Superior temporal gyrus (tissue), 1 donor: ENCODE measurements around the gene UCHL1.
A peak's percentile ranks its signal among the peaks of the same experiment; 100 is the strongest.

ENCODE experiments used
- DNase-seq: peaks from one replicate; pipeline ENCODE4 v3.0.0-alpha.2; 2016; ENCODE audit errors: extremely low spot score

UCHL1 gene

DNA sequence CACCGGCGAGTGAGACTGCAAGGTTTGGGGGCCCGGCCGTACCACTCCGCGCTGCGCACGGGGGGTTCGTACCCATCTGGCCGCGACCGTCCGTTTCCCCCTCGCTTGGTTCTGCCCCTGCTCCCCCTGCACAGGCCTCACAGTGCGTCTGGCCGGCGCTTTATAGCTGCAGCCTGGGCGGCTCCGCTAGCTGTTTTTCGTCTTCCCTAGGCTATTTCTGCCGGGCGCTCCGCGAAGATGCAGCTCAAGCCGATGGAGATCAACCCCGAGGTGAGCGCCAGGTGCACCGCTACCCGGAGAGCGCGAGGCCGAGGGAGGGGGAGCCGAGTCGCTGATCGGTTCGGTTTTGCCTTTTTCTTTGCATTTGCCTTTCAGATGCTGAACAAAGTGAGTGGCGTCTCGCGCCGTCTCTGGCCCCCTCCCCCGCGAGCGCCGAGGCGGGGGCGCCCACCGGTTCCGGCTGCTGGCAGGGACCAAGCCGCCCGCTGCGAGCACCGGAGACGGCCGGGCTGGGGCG is at the start of gene UCHL1:
TSS of gene UCHL1 (plus strand) at position 189 of the 517 bp plus-strand sequence. CDS start at position 238, 49 bp downstream.
- peak; percentile 78 for DNase-seq

DNA sequence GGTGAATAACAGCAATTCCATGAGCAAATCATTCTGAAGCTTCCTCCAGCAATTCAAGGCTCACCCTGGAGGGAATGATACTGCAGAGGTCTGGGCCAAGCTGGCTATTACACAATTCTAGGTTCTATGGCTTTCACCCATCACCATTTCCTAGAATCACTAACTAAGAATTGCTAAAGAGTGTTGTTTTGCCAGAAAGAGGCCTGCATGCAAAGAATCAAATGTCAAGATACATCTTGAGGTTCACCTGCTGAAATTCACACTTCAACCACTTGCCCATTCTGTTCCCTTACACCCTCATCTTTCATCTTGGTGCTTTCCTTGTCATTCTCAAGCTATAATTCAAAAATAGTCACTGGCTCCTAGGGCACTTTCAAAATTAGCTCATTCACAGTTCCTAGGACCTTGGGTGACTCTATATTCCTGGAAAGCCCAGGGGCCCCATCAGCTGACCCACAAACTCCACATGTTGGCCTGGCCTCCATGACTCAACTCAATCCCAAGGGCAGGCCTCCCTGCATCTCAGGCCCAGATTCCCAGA is 49.4 kb upstream of the UCHL1 start:
- no peak for DNase-seq

DNA sequence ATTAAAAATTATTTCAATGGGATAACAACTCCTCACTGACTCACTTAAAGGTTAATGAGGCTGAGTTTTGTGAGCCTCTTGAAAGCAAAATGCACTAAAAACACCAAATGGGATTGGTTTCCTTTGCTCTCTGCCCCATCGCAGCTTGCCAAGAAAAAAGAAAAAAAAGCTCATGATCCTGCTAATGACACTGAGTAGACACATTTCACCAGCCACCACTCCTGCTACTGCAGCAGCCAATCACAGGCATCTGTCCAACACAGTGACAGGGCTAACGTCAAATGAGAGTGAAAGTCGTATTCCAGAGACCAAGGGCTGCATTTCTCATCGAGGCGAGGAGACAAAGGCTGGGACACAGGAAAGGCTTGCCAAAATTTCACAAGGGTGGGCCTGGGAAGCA is 47.5 kb upstream of the UCHL1 start:
- DNase-seq: peak; percentile 54

DNA sequence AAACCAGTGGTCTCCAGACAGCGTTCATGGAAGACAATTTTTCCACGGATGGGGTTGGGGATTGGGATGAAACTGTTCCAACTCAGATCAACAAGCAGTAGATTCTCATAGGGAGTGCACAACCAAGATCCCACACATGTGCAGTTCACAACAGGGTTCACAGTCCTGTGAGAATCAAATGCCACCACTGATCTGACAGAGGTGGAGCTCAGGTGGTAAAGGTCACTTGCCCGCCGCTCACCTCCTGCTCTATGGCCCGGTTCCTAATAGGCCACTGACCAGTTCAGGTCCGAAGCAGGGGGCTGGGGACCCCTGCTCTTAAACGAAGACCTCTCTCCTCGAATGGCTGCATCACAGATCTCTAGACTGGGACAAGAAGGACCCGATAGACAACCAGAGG is 46.8 kb upstream of the UCHL1 start:
- no peak for DNase-seq

DNA sequence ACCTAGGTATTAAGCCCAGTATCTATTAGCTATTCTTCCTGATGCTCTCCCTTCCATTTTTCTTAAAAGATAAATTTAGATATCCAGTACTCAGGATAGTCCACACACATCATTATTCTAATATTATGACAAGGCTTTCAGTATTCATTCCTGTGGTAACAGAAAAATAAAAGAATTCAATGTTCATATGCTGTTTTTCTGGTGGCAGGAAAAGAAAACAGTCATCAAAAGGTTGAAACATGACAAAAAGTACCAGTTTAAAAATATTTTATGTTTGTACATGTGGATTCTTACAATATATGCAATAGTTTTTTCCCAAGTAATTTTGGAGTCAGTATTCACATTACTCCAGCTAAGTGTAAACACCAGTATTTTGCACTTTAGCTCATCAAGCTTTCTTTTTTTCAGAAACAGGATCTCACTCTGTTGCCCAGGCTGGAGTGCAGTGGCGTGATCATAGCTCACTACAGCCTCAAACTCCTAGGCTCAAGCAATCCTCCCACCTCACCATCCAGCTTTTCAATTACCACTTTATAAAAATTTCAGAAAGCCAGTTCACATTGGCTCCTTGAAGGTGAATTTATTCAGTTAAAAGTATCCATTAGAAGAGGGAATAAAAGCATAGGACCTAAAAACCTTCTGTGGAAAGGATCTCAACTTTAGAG is 44.6 kb upstream of the UCHL1 start:
- DNase-seq: no peak

DNA sequence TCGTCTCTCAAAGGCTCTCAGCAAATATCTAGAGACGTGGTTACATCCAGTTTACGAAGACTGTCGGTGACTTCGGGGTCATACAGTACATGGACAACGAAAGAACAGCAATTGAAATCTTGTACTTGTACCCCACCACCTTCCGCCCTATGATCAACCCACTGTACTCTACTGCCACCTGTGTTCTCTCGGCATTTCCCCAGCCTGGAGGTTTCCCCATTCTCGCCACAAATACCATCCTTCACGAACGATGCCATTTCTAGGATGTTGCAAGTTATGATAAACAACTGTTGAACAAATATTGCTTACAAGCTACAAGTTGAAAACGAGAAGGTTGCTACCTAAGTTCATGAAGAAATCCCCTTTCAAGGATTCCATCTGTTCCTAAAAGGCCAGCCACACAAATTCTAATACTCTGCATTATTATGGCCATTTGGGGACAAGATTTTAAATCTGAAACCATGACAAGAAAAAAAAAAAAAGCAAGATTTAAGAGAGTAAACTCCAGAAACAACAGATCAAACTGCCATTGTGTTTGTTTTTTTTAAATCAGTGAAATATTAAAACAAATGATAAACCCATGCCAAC is 44.0 kb upstream of the UCHL1 start:
- DNase-seq: peak; percentile 84

DNA sequence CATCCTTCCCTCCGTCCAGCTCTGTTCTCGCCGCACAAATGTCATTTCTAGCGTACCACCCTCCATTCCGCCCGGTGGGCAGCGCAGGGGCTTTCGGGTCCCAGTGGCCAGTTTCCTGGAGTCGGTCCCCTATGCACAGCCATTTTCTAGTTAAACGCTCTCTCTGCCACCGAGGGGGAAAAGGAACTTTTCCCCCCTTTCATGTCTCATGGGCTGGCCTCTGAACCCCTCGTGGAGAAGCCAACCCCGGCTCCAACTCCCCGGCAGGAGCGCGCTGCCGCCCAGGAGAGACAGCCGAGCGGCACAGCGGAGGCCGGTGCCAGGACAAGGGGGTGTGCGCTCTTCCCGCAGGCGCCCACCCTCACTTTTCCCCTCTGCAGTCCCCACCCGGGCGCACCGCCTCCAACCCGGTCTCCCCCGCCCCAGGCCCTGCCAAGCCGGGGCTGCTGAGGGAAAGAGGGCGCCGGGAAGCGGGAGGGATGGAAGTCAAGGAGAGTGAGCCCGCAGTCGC is 43.0 kb upstream of the UCHL1 start:
- DNase-seq: no peak

DNA sequence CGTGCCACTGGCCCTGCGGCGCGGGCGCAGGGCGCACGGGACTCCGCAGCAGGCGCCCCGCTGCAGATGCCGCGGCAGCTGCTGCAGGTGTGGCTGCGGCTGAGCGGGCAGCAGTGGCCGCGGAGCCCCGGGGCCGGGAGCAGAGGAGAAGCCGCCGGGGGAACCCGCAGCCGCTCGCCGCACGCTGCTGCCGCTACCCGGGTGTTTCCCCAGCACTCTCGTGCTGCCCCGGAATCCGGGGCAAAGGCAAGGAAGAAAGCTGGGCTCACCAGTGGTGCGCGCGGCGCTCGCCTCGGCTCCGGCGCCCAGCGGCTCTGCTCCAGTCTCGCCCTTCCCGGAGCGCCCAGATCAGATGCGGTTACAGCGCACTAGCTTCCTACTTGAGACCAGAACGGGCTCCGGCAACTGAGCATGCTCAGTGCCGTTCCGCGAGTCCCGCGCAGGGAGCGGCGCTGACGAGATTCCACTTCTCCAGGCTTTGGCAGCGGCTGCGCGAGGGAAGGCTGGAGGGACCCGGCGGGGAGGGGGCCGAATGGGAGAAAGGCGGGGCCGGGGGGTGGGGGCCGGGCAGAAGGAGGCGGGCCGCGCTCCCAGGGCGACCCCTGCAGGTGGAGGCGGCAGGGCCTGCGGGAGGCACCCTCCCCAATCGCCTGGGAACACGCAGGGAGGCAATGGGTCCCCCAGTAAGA is 42.4 kb upstream of the UCHL1 start, which contains the start of gene APBB2:
TSS of gene APBB2 (minus strand) at position 407 of the 689 bp plus-strand sequence. CDS start 181,288 bp downstream, outside the sequence.
- DNase-seq: peak; percentile 98

DNA sequence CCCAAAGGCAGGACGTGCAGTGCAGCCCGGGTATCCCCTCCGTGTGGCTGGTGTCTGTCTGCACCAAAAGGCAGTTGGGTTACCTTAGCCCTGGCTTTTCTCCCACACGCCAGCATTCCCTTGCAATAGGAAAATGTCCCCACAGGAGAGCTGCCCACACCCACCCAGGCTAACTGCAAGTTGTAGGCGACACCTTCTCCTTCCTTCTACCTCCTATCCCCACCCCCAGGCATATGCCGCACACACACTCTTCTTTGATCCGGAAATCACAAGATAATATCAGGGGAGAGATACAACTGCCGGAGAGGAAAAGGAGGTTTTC is 41.9 kb upstream of the UCHL1 start:
- no peak for DNase-seq

DNA sequence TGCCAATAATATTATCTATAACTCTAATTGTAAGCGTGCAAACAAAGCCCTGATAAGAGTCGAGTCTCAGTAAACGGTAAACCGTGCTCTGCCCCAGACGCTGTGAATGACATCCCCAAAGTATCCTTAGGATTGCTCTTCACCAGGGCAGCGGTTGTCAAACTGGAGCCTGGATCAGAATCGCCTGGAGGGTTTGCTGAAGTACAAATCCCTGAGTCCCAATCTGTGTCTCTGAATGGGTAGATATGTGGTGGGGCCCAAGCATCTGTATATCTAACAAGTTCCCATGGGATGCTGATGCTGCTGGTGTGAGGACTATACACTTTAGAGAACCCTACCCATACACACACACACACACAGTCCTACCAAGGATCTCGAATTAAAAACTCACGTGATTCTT is 41.6 kb upstream of the UCHL1 start:
- peak; percentile 56 for DNase-seq

DNA sequence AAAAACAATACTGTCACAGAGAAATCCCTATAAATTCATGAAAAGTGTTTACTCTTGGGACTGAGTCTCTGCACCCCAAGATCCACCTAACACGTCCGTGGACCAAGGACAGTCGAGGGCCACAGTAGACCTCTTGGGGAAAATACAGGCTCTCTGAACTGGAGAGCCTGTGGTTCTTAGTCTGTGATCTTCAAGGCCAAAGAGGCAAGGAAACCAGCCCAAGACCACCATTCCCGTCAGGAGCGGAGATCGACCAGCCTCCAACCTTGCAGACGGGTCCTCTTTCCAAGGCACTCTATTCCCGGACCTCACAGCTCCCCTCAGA is 40.8 kb upstream of the UCHL1 start:
- DNase-seq: peak; percentile 42

DNA sequence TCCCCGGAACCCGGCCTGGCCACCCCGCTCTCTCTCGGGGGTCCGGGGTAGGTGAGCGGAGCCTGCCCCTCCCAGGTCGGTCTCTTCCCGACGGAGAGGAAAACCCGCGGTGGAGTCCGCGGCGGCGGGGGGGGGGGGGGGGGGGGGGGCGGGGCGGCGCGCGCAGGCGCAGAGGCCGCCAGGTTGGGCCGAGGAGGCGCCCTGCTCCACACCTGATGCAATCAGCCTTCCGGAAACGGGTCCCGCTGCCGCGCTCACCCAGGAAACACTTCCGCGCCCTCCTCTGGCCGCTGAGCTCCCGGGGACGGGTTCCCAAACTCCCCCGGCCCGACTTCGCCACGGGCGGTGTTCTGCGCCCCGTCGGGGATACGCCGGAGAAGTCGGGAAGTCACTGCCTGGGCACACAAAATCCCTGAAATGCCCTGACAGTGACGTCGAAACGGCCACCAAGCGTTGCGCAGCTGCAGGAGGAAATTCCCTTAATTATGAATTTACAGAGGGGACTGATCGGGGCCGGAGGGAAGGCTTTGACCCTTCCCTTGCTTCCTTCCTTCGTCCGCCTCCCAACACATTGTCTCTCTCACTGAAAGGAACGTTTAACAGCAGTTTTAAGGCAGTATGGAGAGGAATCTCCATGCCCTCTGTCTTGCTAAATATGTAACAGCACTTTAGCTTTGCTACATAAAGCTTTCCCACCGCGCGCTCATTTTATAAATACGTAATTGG is 40.3 kb upstream of the UCHL1 start:
- peak; percentile 58 for DNase-seq

DNA sequence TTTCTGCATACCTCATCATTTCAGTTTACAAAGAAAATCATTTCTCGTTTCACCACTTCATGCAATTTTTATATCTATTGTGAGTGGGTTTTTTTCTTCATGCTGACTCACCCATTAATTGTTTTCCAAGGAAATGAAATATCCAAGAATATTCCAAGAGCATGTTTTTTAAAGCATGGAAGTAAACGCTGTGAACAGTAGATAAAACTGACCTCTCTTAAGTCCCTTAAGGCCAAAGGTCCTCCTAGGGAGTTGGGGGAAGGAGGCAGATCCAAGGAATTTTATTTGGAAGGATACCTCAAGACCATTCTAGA is 39.8 kb upstream of the UCHL1 start:
- no peak for DNase-seq

DNA sequence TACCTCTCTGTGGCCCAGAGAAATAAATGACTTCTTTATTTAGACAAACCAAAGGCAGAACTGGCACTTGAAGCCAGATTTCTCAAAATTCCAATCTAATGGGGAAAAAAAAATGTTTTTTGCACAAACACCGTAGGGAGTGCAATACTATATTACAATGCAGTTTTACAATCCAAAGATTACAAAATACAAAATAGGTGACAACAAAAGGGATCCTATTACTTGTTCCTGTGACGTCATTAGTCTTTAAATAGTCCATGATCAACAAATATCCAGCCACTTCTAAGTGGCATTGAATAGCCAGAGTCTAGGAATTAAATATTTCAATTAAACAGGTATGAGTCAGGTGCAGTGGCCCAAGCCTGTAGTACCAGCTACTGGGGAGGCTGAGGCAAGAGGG is 39.4 kb upstream of the UCHL1 start:
- DNase-seq: no peak

DNA sequence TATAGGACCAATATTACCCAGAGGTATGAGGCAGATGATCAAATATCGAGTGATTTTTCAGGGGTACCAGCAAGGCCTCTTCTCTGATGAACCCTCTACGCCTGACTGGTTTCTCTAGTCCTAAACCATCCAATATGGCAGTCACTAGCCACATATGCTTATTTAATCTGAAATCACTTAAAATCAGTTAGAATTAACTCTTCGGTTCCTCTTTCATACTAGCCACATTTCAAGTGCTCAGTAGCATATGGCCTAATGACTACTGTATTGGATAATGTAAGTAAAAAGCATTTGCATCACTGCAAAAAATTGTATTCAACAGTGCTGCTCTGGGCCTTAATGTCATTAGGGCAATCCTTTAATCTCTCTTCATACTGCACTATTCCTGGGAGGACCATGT is 38.0 kb upstream of the UCHL1 start:
- DNase-seq: no peak

DNA sequence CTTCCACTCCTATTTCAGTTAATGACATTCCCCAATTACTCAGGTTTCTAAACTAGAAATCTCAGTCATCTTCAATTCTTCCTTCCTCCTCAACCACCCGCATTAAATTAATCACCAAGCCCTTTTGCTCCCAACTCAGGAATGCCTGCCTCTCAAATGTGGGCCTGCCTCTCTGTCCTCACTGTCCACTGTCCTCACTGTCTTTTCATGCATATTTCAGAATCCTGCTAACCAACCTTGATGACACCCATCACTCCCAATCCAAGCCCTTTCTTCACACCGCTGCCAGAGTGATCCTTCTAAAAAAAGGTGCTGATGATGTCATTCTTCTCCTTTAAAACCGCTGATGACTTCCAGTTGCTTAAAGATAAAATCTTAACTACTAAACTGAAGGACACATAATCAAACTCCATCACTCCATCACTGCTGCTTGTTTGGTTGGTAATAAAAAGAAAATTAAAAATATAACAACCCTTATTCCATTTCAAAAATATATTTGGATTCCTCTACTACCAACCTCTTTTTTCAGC is 37.2 kb upstream of the UCHL1 start:
- no peak for DNase-seq

DNA sequence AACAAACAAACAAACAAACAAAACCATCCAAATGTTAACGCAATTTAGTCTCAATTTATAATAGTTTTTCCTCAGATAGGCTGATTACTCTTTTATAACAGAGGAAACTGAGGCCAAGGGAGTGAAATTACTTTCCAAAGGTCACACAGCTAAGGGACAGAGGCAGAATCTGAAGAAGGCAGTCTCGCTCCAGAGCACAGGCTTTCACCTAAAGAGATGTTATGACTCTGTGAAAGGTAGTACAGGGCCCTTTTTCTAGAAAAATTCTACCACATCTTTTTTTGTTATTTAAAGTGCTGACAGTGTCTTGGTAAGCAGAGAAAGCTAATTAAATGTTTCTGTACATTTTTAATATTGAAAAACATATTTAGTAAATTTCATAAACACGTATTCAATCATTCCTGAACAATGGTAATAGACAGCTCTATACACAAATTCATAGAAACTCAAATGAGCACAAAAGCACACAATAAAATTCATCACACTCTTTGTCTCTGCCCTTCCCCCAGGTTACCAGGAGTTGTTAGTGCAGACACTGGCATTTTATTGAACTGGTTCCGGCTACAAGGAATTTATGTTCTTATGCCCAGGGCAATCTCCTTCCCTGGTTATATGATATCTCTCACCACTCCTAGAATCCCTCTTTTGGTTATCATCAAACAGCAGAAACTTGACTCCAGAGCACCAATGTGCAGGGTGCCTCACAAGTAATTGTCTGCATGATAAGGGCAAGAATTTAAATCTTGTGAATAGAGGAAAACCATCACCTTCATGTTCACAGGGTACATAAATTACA is 34.7 kb upstream of the UCHL1 start:
- no peak for DNase-seq

DNA sequence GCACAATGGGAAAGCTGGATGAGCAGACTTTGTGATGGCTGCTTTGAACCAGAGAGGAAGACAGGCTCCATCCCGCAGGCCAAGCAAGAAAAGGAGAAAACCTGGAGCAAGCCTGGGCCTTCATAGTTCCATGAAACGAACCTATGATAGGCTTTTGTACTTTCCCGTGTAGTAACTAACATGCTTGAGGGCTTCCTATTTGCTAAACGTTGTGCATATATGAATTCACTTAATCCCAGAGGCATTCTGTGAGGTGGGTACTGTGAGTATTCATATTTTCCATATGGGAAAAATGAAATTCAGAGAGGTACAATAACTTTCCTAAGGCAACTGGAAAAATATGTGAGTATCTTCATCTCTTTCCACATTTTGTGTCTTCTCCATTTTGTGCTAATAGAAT is 28.8 kb upstream of the UCHL1 start:
- no peak for DNase-seq

DNA sequence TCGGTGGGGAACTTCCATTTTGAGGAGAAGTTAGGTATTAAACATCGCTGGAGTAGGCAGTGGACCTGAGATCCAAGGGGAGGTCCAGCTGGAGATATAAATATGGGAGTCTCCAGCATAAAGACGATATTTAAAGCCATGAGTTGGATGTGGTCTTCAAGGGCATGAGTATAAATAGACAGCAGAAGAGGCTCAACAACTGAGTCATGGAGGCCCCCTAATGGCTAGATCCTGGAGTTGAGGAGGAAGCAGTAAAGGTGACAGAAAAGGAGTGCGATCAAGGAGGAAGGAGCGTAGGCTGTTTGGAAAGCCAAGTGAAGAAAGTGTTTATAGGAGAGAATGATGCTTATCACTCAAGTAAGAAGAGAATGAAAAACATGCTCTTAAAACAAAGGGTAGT is 24.3 kb upstream of the UCHL1 start:
- DNase-seq: no peak

DNA sequence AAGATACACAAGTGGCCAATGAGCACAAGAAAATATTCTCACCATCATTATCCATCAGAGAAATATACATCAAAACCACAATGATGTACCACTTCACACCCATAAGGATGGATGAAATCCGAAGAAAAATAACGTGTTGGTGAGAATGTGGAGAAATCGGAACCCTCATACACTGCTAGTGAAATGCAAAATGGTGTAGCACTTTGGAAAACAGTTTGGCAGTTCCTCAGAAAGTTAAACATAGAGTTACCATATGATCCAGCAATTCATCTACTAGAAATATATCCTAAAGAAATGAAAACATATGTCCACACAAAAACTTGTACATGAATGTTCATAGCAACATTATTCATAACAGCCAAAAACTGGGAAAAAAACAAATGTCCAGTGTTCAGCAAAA is 23.9 kb upstream of the UCHL1 start:
- DNase-seq: no peak

DNA sequence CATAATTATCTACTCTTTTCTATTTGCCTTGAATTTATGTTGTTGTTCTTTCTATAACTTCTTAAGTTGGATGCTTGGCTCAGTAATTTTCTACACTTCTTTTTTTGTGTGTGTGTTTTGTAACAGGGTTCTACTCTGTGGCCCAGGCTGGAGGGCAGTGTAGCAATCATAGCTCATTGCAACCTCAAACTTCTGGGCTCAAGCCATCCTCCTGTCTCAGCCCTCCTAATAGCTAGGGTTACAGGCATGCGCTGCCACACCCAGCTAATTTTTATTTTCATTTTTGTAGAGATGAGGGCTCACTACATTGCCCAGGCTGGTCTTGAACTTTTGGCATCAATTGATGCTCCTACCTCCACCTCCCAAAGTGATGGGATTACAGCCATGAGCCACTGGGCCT is 20.7 kb upstream of the UCHL1 start:
- no peak for DNase-seq
